NCI-H1092 treated with DMSO at 0.1 percent for 48 hours (cell line): ENCODE results near the gene PLCXD1.
"Not testable (repeated sequence)": the region's sequence is repeated elsewhere in the genome, so short reads cannot be mapped to it uniquely, and the experiment has no call there.

Source experiments
- DNase-seq: peaks from one replicate; lab custom pipeline; 2025; lab: John Stamatoyannopoulos, UW

The PLCXD1 gene

GRCh38 chrX:264006-264405, 17.2 kb upstream of the PLCXD1 start:
- DNase-seq: not testable (repeated sequence)

- DNase-seq: no peak
These were observed 16.3 kb upstream of the PLCXD1 start for GRCh38 chrX:264634-265455.

- no peak for DNase-seq
These were observed 15.7 kb upstream of the PLCXD1 start for GRCh38 chrX:265502-265901.

- no peak for DNase-seq
These were observed 13.4 kb upstream of the PLCXD1 start for GRCh38 chrX:267771-268261.

- DNase-seq: no peak
These were observed 10.3 kb upstream of the PLCXD1 start for GRCh38 chrX:270848-271367.

- no peak for DNase-seq
These were observed 6.2 kb upstream of the PLCXD1 start for GRCh38 chrX:274904-275475.

GRCh38 chrX:275476-275966, 5.7 kb upstream of the PLCXD1 start:
- DNase-seq: no peak

- no peak for DNase-seq
These were observed 5.1 kb upstream of the PLCXD1 start for GRCh38 chrX:275967-276580.

GRCh38 chrX:276581-277201, 4.5 kb upstream of the PLCXD1 start:
- DNase-seq: no peak

GRCh38 chrX:279757-280604, 1.2 kb upstream of the PLCXD1 start:
- DNase-seq: not testable (repeated sequence)

- DNase-seq: not testable (repeated sequence)
These were observed 459 bp upstream of the PLCXD1 start for GRCh38 chrX:280722-281121.

GRCh38 chrX:282000-282681, 960 bp downstream of the PLCXD1 start:
- DNase-seq: not testable (repeated sequence)

GRCh38 chrX:283115-283845, 2.1 kb downstream of the PLCXD1 start:
- DNase-seq: no peak

- no peak for DNase-seq
These were observed 4.0 kb downstream of the PLCXD1 start for GRCh38 chrX:285076-285677.

GRCh38 chrX:287670-288069, 6.5 kb downstream of the PLCXD1 start:
- no peak for DNase-seq

- no peak for DNase-seq
These were observed 7.4 kb downstream of the PLCXD1 start for GRCh38 chrX:288561-288991.

GRCh38 chrX:290476-291166, 9.4 kb downstream of the PLCXD1 start:
- no peak for DNase-seq

GRCh38 chrX:291411-291901, 10.3 kb downstream of the PLCXD1 start:
- DNase-seq: no peak
